ENCODE measurements around the gene ASXL1. TPM values are rescaled to one million over a fixed set of nuclear protein-coding genes. Genes with fewer than 3 reads are reported as not detected.

The ASXL1 gene
- total and polyA plus RNA-seq, 9 of the 15 experiments (the other 6 are each of a cell fraction or from before 2014, with no cell fraction given) = 6.5 to 65.3 (median 32.3) TPM

DNA sequence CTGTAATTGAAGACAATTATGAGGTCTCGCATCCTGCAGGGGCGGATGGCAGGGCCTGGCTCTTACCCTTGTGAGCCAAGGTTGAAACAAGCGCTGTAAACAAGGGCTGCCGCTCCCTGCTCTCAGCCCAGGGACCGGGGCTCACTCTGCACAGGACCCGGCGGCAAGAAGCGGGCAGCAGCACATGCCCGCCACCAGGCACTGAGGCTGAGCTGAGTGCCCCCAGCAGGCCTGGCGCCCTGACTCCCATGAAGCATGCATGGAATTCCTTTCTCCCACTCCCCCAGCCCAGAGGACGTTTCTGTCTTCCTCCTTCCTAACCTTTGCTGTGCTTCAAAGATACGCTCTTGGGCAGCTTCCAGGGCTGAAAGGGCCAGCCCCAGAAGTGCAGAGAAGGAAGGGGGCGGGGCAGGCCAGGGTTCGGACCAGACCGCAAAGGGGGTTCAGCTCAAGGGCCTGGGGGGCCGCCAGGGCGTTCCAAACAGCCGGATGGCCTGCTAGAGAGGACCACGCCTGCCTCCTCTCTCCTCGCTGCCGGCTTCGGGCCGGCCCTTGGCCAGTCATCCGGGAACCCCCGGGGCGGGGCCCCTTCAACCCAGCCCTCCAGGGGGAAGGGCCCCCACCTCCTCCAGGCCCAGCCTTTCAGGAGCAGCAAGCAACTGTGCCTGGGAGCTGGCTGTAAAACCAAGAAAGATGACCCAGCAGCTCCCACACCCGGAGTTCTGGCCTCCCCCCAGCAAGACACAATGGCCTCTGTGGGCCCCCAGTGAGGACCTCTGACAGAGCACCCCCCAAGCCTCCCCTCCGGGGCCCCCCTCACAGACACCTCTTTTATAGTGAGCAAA, 117.1 kb downstream of the ASXL1 start (continued):
- TF ChIP-seq, protein P1, sequence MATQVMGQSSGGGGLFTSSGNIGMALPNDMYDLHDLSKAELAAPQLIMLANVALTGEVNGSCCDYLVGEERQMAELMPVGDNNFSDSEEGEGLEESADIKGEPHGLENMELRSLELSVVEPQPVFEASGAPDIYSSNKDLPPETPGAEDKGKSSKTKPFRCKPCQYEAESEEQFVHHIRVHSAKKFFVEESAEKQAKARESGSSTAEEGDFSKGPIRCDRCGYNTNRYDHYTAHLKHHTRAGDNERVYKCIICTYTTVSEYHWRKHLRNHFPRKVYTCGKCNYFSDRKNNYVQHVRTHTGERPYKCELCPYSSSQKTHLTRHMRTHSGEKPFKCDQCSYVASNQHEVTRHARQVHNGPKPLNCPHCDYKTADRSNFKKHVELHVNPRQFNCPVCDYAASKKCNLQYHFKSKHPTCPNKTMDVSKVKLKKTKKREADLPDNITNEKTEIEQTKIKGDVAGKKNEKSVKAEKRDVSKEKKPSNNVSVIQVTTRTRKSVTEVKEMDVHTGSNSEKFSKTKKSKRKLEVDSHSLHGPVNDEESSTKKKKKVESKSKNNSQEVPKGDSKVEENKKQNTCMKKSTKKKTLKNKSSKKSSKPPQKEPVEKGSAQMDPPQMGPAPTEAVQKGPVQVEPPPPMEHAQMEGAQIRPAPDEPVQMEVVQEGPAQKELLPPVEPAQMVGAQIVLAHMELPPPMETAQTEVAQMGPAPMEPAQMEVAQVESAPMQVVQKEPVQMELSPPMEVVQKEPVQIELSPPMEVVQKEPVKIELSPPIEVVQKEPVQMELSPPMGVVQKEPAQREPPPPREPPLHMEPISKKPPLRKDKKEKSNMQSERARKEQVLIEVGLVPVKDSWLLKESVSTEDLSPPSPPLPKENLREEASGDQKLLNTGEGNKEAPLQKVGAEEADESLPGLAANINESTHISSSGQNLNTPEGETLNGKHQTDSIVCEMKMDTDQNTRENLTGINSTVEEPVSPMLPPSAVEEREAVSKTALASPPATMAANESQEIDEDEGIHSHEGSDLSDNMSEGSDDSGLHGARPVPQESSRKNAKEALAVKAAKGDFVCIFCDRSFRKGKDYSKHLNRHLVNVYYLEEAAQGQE (IDR thresholded peaks at IDR 0.05; ENCODE audit: borderline replicate concordance) = no peak; the same call in 1 of the 2 replicates
- TF ChIP-seq, protein P1 (CRISPR knock-in tag; IDR thresholded peaks at IDR 0.05; ENCODE audit: low read depth) = no peak
- no peak for TF ChIP-seq ZNF764 (CRISPR knock-in tag; IDR thresholded peaks at IDR 0.05; ENCODE audit: low read depth)
- no peak for TF ChIP-seq ZNF561 (CRISPR knock-in tag; conservative IDR thresholded peaks at IDR 0.05)
- peak; percentile 80; the same call in 1 of the 2 replicates for TF ChIP-seq KLF13 (tag; IDR thresholded peaks at IDR 0.05; ENCODE audit: borderline replicate concordance, low read depth)
- TF ChIP-seq ZNF253 (CRISPR knock-in tag; conservative IDR thresholded peaks at IDR 0.05) = no peak
- TF ChIP-seq CBX1 (IDR thresholded peaks at IDR 0.05; ENCODE audit: low read depth) = no peak; the same call in none of the 2 replicates
- TF ChIP-seq NR2C1 (IDR thresholded peaks at IDR 0.05) = no peak
- TF ChIP-seq NR2C1 (tag; IDR thresholded peaks at IDR 0.05) = peak; percentile 11; the same call in 1 of the 2 replicates
- TF ChIP-seq, protein P2, sequence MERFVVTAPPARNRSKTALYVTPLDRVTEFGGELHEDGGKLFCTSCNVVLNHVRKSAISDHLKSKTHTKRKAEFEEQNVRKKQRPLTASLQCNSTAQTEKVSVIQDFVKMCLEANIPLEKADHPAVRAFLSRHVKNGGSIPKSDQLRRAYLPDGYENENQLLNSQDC (CRISPR knock-in tag; IDR thresholded peaks at IDR 0.05) = no peak
- no peak for TF ChIP-seq ZNF224 (CRISPR knock-in tag; IDR thresholded peaks at IDR 0.05)
- TF ChIP-seq, protein P3, sequence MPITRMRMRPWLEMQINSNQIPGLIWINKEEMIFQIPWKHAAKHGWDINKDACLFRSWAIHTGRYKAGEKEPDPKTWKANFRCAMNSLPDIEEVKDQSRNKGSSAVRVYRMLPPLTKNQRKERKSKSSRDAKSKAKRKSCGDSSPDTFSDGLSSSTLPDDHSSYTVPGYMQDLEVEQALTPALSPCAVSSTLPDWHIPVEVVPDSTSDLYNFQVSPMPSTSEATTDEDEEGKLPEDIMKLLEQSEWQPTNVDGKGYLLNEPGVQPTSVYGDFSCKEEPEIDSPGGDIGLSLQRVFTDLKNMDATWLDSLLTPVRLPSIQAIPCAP (CRISPR knock-in tag; IDR thresholded peaks at IDR 0.05; ENCODE audit: borderline replicate concordance) = no peak
- no peak for TF ChIP-seq CEBPG (CRISPR knock-in tag; IDR thresholded peaks at IDR 0.05)
- no peak for TF ChIP-seq CEBPG (tag; conservative IDR thresholded peaks at IDR 0.05 in 1 of 2, IDR thresholded peaks at IDR 0.05 in 1 of 2)
- no peak for TF ChIP-seq PRPF4 (IDR thresholded peaks at IDR 0.05; ENCODE audit: insufficient read depth, low read depth, low read length, poor library complexity, severe bottlenecking)
- peak; percentile 81 for TF ChIP-seq RBM22 (IDR thresholded peaks at IDR 0.05; ENCODE audit: low read depth, low read length, poor library complexity, severe bottlenecking)
- TF ChIP-seq ZNF311 (CRISPR knock-in tag; IDR thresholded peaks at IDR 0.05) = no peak
- peak; percentile 61; the same call in 1 of the 2 replicates for TF ChIP-seq RB1 (IDR thresholded peaks at IDR 0.05; ENCODE audit: low read depth)
